Keratinocyte (primary cell): ENCODE results near the gene SH3PXD2A. TPM values are rescaled to one million over a fixed set of nuclear protein-coding genes. Genes with fewer than 3 reads are reported as not detected.

Experiments
- DNase-seq: peaks from one replicate; pipeline ENCODE4 v3.0.0-alpha.2; 2011; ENCODE audit warnings: low read depth, missing footprints, low spot score
- FAIRE-seq: peaks from 2 replicates; lab custom pipeline; 2011; peaks lifted over from hg19 to GRCh38; lab: Jason Lieb, UNC
- H2AFZ ChIP-seq: 2 replicates; pipeline ENCODE4 v1.6.0; 2012; ENCODE audit warnings: low read length, control low read depth, inconsistent platforms; ENCODE audit not compliant: control insufficient read depth
- H3K27ac ChIP-seq: 2 replicates; pipeline ENCODE4 v1.5.1; 2011; ENCODE audit warnings: low read length; ENCODE audit not compliant: control insufficient read depth, insufficient read depth
- H3K27me3 ChIP-seq: 3 replicates; pipeline ENCODE4 v1.6.0; 2011; ENCODE audit warnings: low read length; ENCODE audit not compliant: control insufficient read depth, insufficient read depth; ENCODE audit errors: extremely low read depth
- H3K36me3 ChIP-seq, 2 experiments: 2 replicates in 1 of 2; 3 replicates in 1 of 2; pipeline ENCODE4 v1.5.1; 2011; ENCODE audit warnings: low read length in 2 of 2, mild to moderate bottlenecking in 1 of 2; ENCODE audit not compliant: control insufficient read depth in 2 of 2, insufficient read depth in 2 of 2; ENCODE audit errors: extremely low read depth in 1 of 2
- H3K4me1 ChIP-seq: 3 replicates; pipeline ENCODE4 v1.5.1; 2011; ENCODE audit warnings: low read length; ENCODE audit not compliant: control insufficient read depth, insufficient read depth; ENCODE audit errors: extremely low read depth
- H3K4me2 ChIP-seq: 3 replicates; pipeline ENCODE4 v1.6.0; 2011; ENCODE audit warnings: low read depth, low read length; ENCODE audit not compliant: control insufficient read depth, insufficient read depth; ENCODE audit errors: extremely low read depth
- H3K4me3 ChIP-seq, 3 experiments: fragments of 200-600 bp in 1 of 3; sonication (generic) in 1 of 3; 2 replicates in 2 of 3; 3 replicates in 1 of 3; pipeline ENCODE4 v1.5.1; 2011 to 2016; ENCODE audit warnings: low read length in 3 of 3, mild to moderate bottlenecking in 3 of 3, control low read depth in 2 of 3, inconsistent platforms in 1 of 3, low read depth in 1 of 3, mixed read lengths in 1 of 3, mixed run types in 1 of 3, moderate library complexity in 1 of 3; ENCODE audit not compliant: control insufficient read depth in 2 of 3, insufficient read depth in 2 of 3; ENCODE audit errors: extremely low read depth in 1 of 3
- H3K79me2 ChIP-seq: 2 replicates; pipeline ENCODE4 v1.6.0; 2012; ENCODE audit warnings: low read length; ENCODE audit not compliant: control insufficient read depth, insufficient read depth
- H3K9ac ChIP-seq: 3 replicates; pipeline ENCODE4 v1.6.0; 2011; ENCODE audit warnings: low read length; ENCODE audit not compliant: control insufficient read depth, insufficient read depth; ENCODE audit errors: extremely low read depth
- H3K9me1 ChIP-seq: 3 replicates; pipeline ENCODE4 v1.6.0; 2011; ENCODE audit warnings: low read length; ENCODE audit not compliant: control insufficient read depth, insufficient read depth; ENCODE audit errors: extremely low read depth
- H3K9me3 ChIP-seq: 2 replicates; pipeline ENCODE4 v1.5.1; 2012; ENCODE audit warnings: low read depth, low read length; ENCODE audit not compliant: control insufficient read depth
- H4K20me1 ChIP-seq: 3 replicates; pipeline ENCODE4 v1.6.0; 2011; ENCODE audit warnings: low read length; ENCODE audit not compliant: control insufficient read depth, insufficient read depth; ENCODE audit errors: extremely low read depth
- EZH2 ChIP-seq: IDR thresholded peaks from one replicate; pipeline ENCODE4 v1.6.1; 2012; ENCODE audit warnings: inconsistent platforms, mild to moderate bottlenecking, low read length, moderate library complexity
- dilution Hi-C: fragments of 300-500 bp; cut with MboI; formaldehyde crosslinking; loops from one replicate; pipeline ENCODE4 v1.7.0; 2020; ENCODE audit warnings: low sequenced_read_pairs; ENCODE audit not compliant: extremely low pct_ligation_motif_present
- polyA plus RNA-seq, 5 experiments: library from polyadenylated mRNA; depleted of rRNA in 3 of 5; stranded (reverse) in 3 of 5; stranded (forward) in 1 of 5; unstranded in 1 of 5; fragments of >200 nt; gene quantifications; 1 replicate in 1 of 5; 2 replicates in 3 of 5; 3 replicates in 1 of 5; pipeline versions ENCODE4 v1.2.1 to v1.2.3, GENCODE V29; 2011 to 2012; ENCODE audit warnings: missing spikeins in 2 of 5, low read depth in 1 of 5, low replicate concordance in 1 of 5
- TF ChIP-seq, protein P1 (sequence below), 3 experiments: IDR thresholded peaks in 1 of 3; conservative IDR thresholded peaks in 1 of 3; optimal IDR thresholded peaks in 1 of 3; 2 replicates in 2 of 3; 3 replicates in 1 of 3; pipeline versions ENCODE3 to v1.5.1; 2011; ENCODE audit warnings: low read length in 3 of 3, mild to moderate bottlenecking in 3 of 3, moderate library complexity in 2 of 3, control low read depth in 1 of 3, inconsistent platforms in 1 of 3; ENCODE audit not compliant: insufficient read depth in 2 of 3; ENCODE audit errors: extremely low read depth in 1 of 3

The SH3PXD2A gene
- polyA plus RNA-seq, 1 donor (not counting 4 experiments of a cell fraction or from before 2014, with no cell fraction given), result 33.9 TPM

DNA sequence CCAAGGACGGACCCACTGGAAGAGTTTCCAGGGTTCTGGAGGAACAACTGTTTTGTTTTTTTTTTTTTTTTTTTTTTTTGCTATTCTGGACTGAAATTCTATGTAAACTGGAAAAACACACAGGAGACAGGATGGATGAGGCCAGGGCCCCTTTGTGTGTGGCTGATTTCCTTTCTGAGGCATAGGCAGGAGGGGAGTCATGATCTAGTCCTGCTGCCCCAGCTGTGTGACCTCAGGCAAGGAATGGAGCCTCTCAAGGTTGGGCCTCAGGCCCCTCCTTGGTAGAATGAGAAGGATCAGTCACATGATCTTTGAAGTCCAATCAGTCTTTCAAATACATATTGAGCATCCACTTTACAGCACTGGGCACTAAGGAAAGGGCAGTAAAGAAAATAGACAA lies 87.6 kb downstream of the SH3PXD2A start:
- no peaks in the 10 kb centered on the region for H4K20me1 ChIP-seq
- FAIRE-seq (no peak), DNase-seq (no peak)
- no peaks in the 10 kb centered on the region for H3K27me3 ChIP-seq
- TF ChIP-seq, protein P1, sequence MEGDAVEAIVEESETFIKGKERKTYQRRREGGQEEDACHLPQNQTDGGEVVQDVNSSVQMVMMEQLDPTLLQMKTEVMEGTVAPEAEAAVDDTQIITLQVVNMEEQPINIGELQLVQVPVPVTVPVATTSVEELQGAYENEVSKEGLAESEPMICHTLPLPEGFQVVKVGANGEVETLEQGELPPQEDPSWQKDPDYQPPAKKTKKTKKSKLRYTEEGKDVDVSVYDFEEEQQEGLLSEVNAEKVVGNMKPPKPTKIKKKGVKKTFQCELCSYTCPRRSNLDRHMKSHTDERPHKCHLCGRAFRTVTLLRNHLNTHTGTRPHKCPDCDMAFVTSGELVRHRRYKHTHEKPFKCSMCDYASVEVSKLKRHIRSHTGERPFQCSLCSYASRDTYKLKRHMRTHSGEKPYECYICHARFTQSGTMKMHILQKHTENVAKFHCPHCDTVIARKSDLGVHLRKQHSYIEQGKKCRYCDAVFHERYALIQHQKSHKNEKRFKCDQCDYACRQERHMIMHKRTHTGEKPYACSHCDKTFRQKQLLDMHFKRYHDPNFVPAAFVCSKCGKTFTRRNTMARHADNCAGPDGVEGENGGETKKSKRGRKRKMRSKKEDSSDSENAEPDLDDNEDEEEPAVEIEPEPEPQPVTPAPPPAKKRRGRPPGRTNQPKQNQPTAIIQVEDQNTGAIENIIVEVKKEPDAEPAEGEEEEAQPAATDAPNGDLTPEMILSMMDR (optimal IDR thresholded peaks at IDR 0.05 in 1 of 3, IDR thresholded peaks at IDR 0.05 in 1 of 3, conservative IDR thresholded peaks at IDR 0.05 in 1 of 3; ENCODE audit: extremely low read depth in 1 of 3, insufficient read depth in 2 of 3, low read length in 3 of 3), result no peak
- no peak for TF ChIP-seq EZH2
- no peak overlapping the region for H3K4me2 ChIP-seq
- peak overlapping the region; percentile 17 for H3K27ac ChIP-seq
- H3K9me3 ChIP-seq, result no peaks in the 10 kb centered on the region
- peaks cover 74% of the 10 kb centered on the region for H3K4me1 ChIP-seq
- no peak overlapping the region for H3K9ac ChIP-seq
- peaks cover 24 to 55% of the 10 kb centered on the region in 2 experiments for H3K36me3 ChIP-seq
- no peak overlapping the region for H3K4me3 ChIP-seq
- H3K79me2 ChIP-seq, result peaks cover 84% of the 10 kb centered on the region
- dilution Hi-C loops, result no loop called here
- H3K9me1 ChIP-seq, result peaks cover 11% of the 10 kb centered on the region
- H2AFZ ChIP-seq, result no peak overlapping the region

DNA sequence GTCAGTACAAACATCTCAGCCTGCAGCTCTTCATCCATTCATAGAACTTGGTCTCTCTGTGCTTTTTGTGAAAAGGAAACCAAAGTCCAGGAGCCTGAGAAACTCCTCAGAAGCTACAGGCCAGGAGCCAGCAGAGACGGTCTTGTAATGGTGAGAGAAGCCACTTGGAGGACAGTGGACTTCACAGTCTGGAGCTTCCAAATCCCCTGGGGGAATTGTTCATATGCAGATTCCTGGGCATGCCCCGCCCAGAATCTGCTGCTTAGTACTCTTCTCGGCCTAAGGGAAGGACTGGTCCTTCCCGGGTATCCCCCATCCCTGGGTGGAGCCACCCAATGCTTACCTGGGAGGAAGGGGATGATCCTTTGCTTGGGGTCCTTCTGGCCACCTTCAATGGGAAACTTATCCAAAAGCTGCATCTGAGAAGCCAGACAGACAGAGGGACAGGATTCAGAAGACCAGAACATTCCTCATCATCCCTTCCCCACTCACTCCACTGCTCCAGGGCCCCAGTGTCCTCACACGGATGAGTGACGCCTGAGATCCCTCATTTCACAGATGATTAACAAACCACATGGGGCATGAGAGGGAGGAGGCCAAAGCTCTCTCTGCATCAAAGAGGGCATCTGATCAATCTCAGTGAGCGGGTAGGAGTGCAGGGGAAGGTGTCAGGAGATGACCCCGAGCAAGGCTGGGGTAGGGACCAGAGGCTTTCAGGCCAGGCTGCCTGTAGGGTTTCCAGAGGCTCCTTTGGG lies 88.4 kb downstream of the SH3PXD2A start:
- Histone ChIP-seq H3K36me3 (peaks cover 26 to 61% of the 10 kb centered on the region in 2 experiments), H4K20me1 (no peaks in the 10 kb centered on the region), H3K4me3 (no peak overlapping the region), H3K9ac (no peak overlapping the region), H3K27me3 (no peaks in the 10 kb centered on the region), H3K9me1 (peaks cover 11% of the 10 kb centered on the region), H2AFZ (no peak overlapping the region), H3K9me3 (no peaks in the 10 kb centered on the region), H3K4me2 (peak overlapping the region; percentile 13), H3K79me2 (peaks cover 83% of the 10 kb centered on the region), H3K27ac (peak overlapping the region; percentile 17), H3K4me1 (peaks cover 74% of the 10 kb centered on the region)
- dilution Hi-C loops, result no loop called here
- TF ChIP-seq, protein P1 (optimal IDR thresholded peaks at IDR 0.05 in 1 of 3, IDR thresholded peaks at IDR 0.05 in 1 of 3, conservative IDR thresholded peaks at IDR 0.05 in 1 of 3; ENCODE audit: extremely low read depth in 1 of 3, insufficient read depth in 2 of 3, low read length in 3 of 3), result no peak
- no peak for TF ChIP-seq EZH2
- DNase-seq (no peak), FAIRE-seq (peak; percentile 53)
